Neural cell (in vitro differentiated cells): ENCODE results near the gene SMARCB1. TPM values are rescaled to one million over a fixed set of nuclear protein-coding genes. Genes with fewer than 3 reads are reported as not detected.

Source experiments
- H2AFZ ChIP-seq: fragments of 200-600, 300-800 bp; sonication (generic), shearing (Covaris generic); 2 replicates; pipeline ENCODE4 v1.6.0; 2014; ENCODE audit warnings: low read depth, mild to moderate bottlenecking, antibody characterized with exemption, low read length, moderate library complexity
- H3F3A ChIP-seq: fragments of 200-600 bp; shearing (Covaris generic); 2 replicates; pipeline ENCODE4 v1.6.1; 2016; ENCODE audit warnings: mild to moderate bottlenecking, moderate library complexity, mixed read lengths, antibody characterized with exemption, low read length; ENCODE audit not compliant: insufficient read depth, poor library complexity, severe bottlenecking
- H3K27ac ChIP-seq: fragments of 200-600, 300-800 bp; sonication (generic), shearing (Covaris generic); 2 replicates; pipeline ENCODE4 v1.5.1; 2014; ENCODE audit warnings: mild to moderate bottlenecking, low read length, moderate library complexity
- H3K27me3 ChIP-seq: fragments of 300-800, 200-600 bp; sonication (generic), shearing (Covaris generic); 2 replicates; pipeline ENCODE4 v1.6.0; 2014; ENCODE audit warnings: mild to moderate bottlenecking, low read depth, low read length, moderate library complexity; ENCODE audit not compliant: insufficient read depth
- H3K36me3 ChIP-seq: fragments of 300-800, 200-600 bp; sonication (generic), shearing (Covaris generic); 2 replicates; pipeline ENCODE4 v1.5.1; 2014; ENCODE audit warnings: mild to moderate bottlenecking, antibody characterized with exemption, low read length, moderate library complexity; ENCODE audit not compliant: insufficient read depth
- H3K4me2 ChIP-seq: fragments of 300-800, 200-600 bp; sonication (generic), shearing (Covaris generic); 2 replicates; pipeline ENCODE4 v1.6.0; 2014; ENCODE audit warnings: mild to moderate bottlenecking, low read length
- H3K4me3 ChIP-seq: fragments of 300-800, 200-600 bp; sonication (generic), shearing (Covaris generic); 2 replicates; pipeline ENCODE4 v1.5.1; 2014; ENCODE audit warnings: mild to moderate bottlenecking, low read length, moderate library complexity
- H3K79me2 ChIP-seq: fragments of 200-600 bp; shearing (Covaris generic); replicated peaks from 2 replicates; pipeline ENCODE4 v1.6.0; 2014; ENCODE audit warnings: mild to moderate bottlenecking, low read length, moderate library complexity; ENCODE audit not compliant: insufficient read depth
- H3K9ac ChIP-seq: fragments of 300-800, 200-600 bp; sonication (generic), shearing (Covaris generic); 2 replicates; pipeline ENCODE4 v1.6.1; 2016; ENCODE audit warnings: mild to moderate bottlenecking, low read length, mixed read lengths
- H3K9me2 ChIP-seq: fragments of 200-600 bp; shearing (Covaris generic); 2 replicates; pipeline ENCODE4 v1.6.1; 2016; ENCODE audit warnings: mild to moderate bottlenecking, low read length, mixed read lengths; ENCODE audit not compliant: insufficient read depth
- H3K9me3 ChIP-seq: fragments of 200-600, 300-800 bp; sonication (generic), shearing (Covaris generic); 2 replicates; pipeline ENCODE4 v1.6.1; 2016; ENCODE audit warnings: mild to moderate bottlenecking, mixed run types, low read length, moderate library complexity, mixed read lengths
- H4K20me1 ChIP-seq: fragments of 200-600 bp; shearing (Covaris generic); 2 replicates; pipeline ENCODE4 v1.6.1; 2016; ENCODE audit warnings: mild to moderate bottlenecking, mixed run types; ENCODE audit not compliant: insufficient read depth
- CTCF ChIP-seq: fragments of 450-650 bp; IDR thresholded peaks from 2 replicates; pipeline ENCODE4 v1.5.1; 2014; ENCODE audit warnings: antibody characterized with exemption, mild to moderate bottlenecking, moderate library complexity; ENCODE audit not compliant: poor library complexity, severe bottlenecking
- EP300 ChIP-seq: fragments of 450-650 bp; conservative IDR thresholded peaks from 2 replicates; pipeline ENCODE4 v1.6.1; 2014; ENCODE audit warnings: antibody characterized with exemption, mild to moderate bottlenecking, moderate library complexity; ENCODE audit not compliant: poor library complexity, severe bottlenecking
- EZH2 ChIP-seq: fragments of 200-600, 300-800 bp; shearing (Covaris generic), sonication (generic); IDR thresholded peaks from 2 replicates; pipeline ENCODE4 v1.6.1; 2014; ENCODE audit warnings: antibody characterized with exemption, low read length, borderline replicate concordance, mild to moderate bottlenecking; ENCODE audit not compliant: insufficient read depth, poor library complexity, severe bottlenecking
- MXI1 ChIP-seq: fragments of 450-650 bp; conservative IDR thresholded peaks from 2 replicates; pipeline ENCODE4 v1.6.1; 2014; ENCODE audit warnings: antibody characterized with exemption, mild to moderate bottlenecking; ENCODE audit not compliant: poor library complexity, severe bottlenecking
- POLR2AphosphoS5 ChIP-seq: IDR thresholded peaks from 2 replicates; pipeline ENCODE4 v1.6.1; 2012
- RAD21 ChIP-seq: fragments of 450-650 bp; conservative IDR thresholded peaks from 2 replicates; pipeline ENCODE4 v1.6.1; 2014; ENCODE audit warnings: antibody characterized with exemption, mild to moderate bottlenecking, moderate library complexity
- REST ChIP-seq: IDR thresholded peaks from 2 replicates; pipeline ENCODE4 v1.6.1; 2012; ENCODE audit warnings: borderline replicate concordance
- SMC3 ChIP-seq: fragments of 450-650 bp; conservative IDR thresholded peaks from 2 replicates; pipeline ENCODE4 v1.6.1; 2014; ENCODE audit warnings: antibody characterized with exemption, mild to moderate bottlenecking, moderate library complexity; ENCODE audit not compliant: poor library complexity
- TAF1 ChIP-seq: IDR thresholded peaks from 2 replicates; pipeline ENCODE4 v1.6.1; 2012; ENCODE audit warnings: low read depth
- polyA plus RNA-seq: library from polyadenylated mRNA; depleted of rRNA; stranded (reverse); fragments of >200 nt; gene quantifications from 2 replicates; pipeline ENCODE4 v1.2.3, GENCODE V29; 2014

Gene SMARCB1
- polyA plus RNA-seq, 1 donor from 2014 or later, result 97.5 TPM

- no peaks in the 10 kb centered on the region for H3K27me3 ChIP-seq
- no peak overlapping the region for H3K4me3 ChIP-seq
- no peaks in the 10 kb centered on the region for H3F3A ChIP-seq
- no peaks in the 10 kb centered on the region for H4K20me1 ChIP-seq
- peaks cover 12% of the 10 kb centered on the region for H3K79me2 ChIP-seq
- no peak overlapping the region for H3K27ac ChIP-seq
- H3K9ac ChIP-seq, result no peak overlapping the region
- no peak overlapping the region for H2AFZ ChIP-seq
- H3K36me3 ChIP-seq, result no peaks in the 10 kb centered on the region
- no peaks in the 10 kb centered on the region for H3K9me2 ChIP-seq
- TF ChIP-seq TAF1 (no peak), RAD21 (no peak), SMC3 (no peak), EP300 (no peak), EZH2 (no peak)
- H3K4me2 ChIP-seq, result no peak overlapping the region
- H3K9me3 ChIP-seq, result no peaks in the 10 kb centered on the region
Observed at GRCh38 chr22:23832226-23833016, 45.7 kb downstream of the SMARCB1 start.

- Histone ChIP-seq H3K9me2 (no peaks in the 10 kb centered on the region), H3K9me3 (no peaks in the 10 kb centered on the region), H3K36me3 (no peaks in the 10 kb centered on the region), H2AFZ (no peak overlapping the region), H3K27me3 (no peaks in the 10 kb centered on the region), H3K4me3 (no peak overlapping the region), H3K27ac (no peak overlapping the region), H3K4me2 (no peak overlapping the region), H3F3A (no peaks in the 10 kb centered on the region), H3K9ac (no peak overlapping the region), H4K20me1 (no peaks in the 10 kb centered on the region), H3K79me2 (peaks cover 12% of the 10 kb centered on the region)
- TF ChIP-seq RAD21, result no peak
- no peak for TF ChIP-seq SMC3
- TF ChIP-seq MXI1, result no peak
- no peak for TF ChIP-seq POLR2AphosphoS5
- TF ChIP-seq EP300, result no peak
- TF ChIP-seq CTCF, result no peak
- no peak for TF ChIP-seq EZH2
- no peak for TF ChIP-seq REST
- no peak for TF ChIP-seq TAF1
Observed at GRCh38 chr22:23833017-23833751, 46.4 kb downstream of the SMARCB1 start.
